CD4-positive, CD25-positive, alpha-beta regulatory T cell (primary cell): ENCODE results near the gene DHFR. TPM values are rescaled to one million over a fixed set of nuclear protein-coding genes. Genes with fewer than 3 reads are reported as not detected.
"Not testable (repeated sequence)": the region's sequence is repeated elsewhere in the genome, so short reads cannot be mapped to it uniquely, and the experiment has no call there.

Source experiments
- ATAC-seq, 2 donors: fragments of 150-1000 bp; cut with Tn5 transposase; one replicate each; pipeline ENCODE4 v1.10.0; 2021; ENCODE audit warnings: low read depth in 2 of 2, moderate number of reproducible peaks in 2 of 2, moderate library complexity in 1 of 2
- DNase-seq, 3 donors: peaks; one replicate each; pipeline versions ENCODE4 v3.0.0 to v3.0.0-alpha.2; 2012 to 2022; ENCODE audit warnings: mixed read lengths in 1 of 3
- H3K27ac ChIP-seq: one replicate; pipeline ENCODE4 v1.7.0; 2013; ENCODE audit warnings: mild to moderate bottlenecking, low read length; ENCODE audit not compliant: insufficient read depth, poor library complexity, severe bottlenecking
- H3K27me3 ChIP-seq: one replicate; pipeline ENCODE4 v1.7.0; 2013; ENCODE audit warnings: low read length; ENCODE audit not compliant: control insufficient read depth, insufficient read depth
- H3K36me3 ChIP-seq: one replicate; pipeline ENCODE4 v1.7.0; 2013; ENCODE audit warnings: mild to moderate bottlenecking, low read length, moderate library complexity; ENCODE audit not compliant: control insufficient read depth, insufficient read depth
- H3K4me1 ChIP-seq: 2 replicates; pipeline ENCODE4 v1.7.0; 2013; ENCODE audit warnings: mild to moderate bottlenecking, low read length; ENCODE audit not compliant: insufficient read depth, control insufficient read depth, poor library complexity, severe bottlenecking
- H3K4me3 ChIP-seq: one replicate; pipeline ENCODE4 v1.7.0; 2013; ENCODE audit warnings: low read depth, mild to moderate bottlenecking, low read length, moderate library complexity
- H3K9me3 ChIP-seq, 2 experiments: 1 replicate in 1 of 2; 2 replicates in 1 of 2; pipeline ENCODE4 v1.7.0; 2013; ENCODE audit warnings: low read length in 2 of 2, mild to moderate bottlenecking in 1 of 2, moderate library complexity in 1 of 2; ENCODE audit not compliant: control insufficient read depth in 2 of 2
- H3K27ac Mint-ChIP-seq, 3 donors: one replicate each; pipeline ENCODE4 v1.8.0; 2020 to 2022; ENCODE audit warnings: mild to moderate bottlenecking in 3 of 3, mixed read lengths in 3 of 3, moderate library complexity in 2 of 3
- H3K27me3 Mint-ChIP-seq: one replicate; pipeline ENCODE4 v1.8.0; 2022; ENCODE audit warnings: mild to moderate bottlenecking, mixed read lengths
- H3K36me3 Mint-ChIP-seq: one replicate; pipeline ENCODE4 v1.8.0; 2020; ENCODE audit warnings: mixed read lengths
- H3K4me1 Mint-ChIP-seq, 4 donors: one replicate each; pipeline ENCODE4 v1.8.0; 2020 to 2022; ENCODE audit warnings: mixed read lengths in 4 of 4, mild to moderate bottlenecking in 1 of 4
- H3K4me3 Mint-ChIP-seq, 4 donors: one replicate each; pipeline ENCODE4 v1.8.0; 2020 to 2022; ENCODE audit warnings: mild to moderate bottlenecking in 4 of 4, mixed read lengths in 4 of 4, moderate library complexity in 3 of 4
- H3K9me3 Mint-ChIP-seq, 7 donors: one replicate each; pipeline ENCODE4 v1.8.0; 2020 to 2022; ENCODE audit warnings: mixed read lengths in 7 of 7, mild to moderate bottlenecking in 3 of 7, moderate library complexity in 2 of 7
- polyA plus RNA-seq, 4 donors: library from polyadenylated mRNA; unstranded; fragments of 300-500 nt; fragmentation: Illumina TruSeq; gene quantifications; one replicate each; pipeline ENCODE4 v1.2.3, GENCODE V29; 2021
- total RNA-seq: library from RNA; stranded (reverse); gene quantifications from one replicate; pipeline ENCODE4 v1.2.3, GENCODE V29; 2022

Gene DHFR
- total and polyA plus RNA-seq, 5 donors from 2014 or later, result 2.1 to 7.7 (median 2.4) TPM

DNA sequence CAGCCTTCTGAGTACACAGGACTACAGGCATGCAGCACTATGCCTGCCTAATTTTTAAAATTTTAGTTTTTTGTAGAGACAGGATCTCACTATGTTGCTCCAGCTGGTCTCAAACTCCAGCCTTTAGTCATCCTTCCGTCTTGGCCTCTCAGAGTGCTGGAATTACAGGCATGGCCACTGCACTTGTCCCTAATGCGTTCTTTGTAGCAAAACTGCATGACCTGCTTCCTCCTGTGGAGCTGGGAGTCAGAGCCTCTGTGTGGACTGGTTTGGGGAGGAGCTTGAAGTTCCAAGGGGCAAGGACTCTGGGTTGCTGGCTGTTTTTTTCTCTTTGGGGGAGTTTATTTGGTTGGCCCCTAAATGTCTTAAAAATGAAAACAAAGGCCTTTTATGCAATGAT lies 62.0 kb downstream of the DHFR start:
- no peak for ATAC-seq
- H3K36me3 ChIP-seq, result no peaks in the 10 kb centered on the region
- Mint-ChIP-seq H3K36me3 (no peaks in the 10 kb centered on the region), H3K4me3 (no peak overlapping the region), H3K9me3 (no peaks in the 10 kb centered on the region), H3K27ac (no peak overlapping the region), H3K27me3 (peaks cover 4% of the 10 kb centered on the region), H3K4me1 (no peaks in the 10 kb centered on the region)
- no peak for DNase-seq
- H3K4me3 ChIP-seq, result no peak overlapping the region
- peaks cover 4% of the 10 kb centered on the region for H3K27me3 ChIP-seq
- H3K4me1 ChIP-seq, result no peaks in the 10 kb centered on the region
- H3K27ac ChIP-seq, result no peak overlapping the region
- no peaks in the 10 kb centered on the region for H3K9me3 ChIP-seq

DNA sequence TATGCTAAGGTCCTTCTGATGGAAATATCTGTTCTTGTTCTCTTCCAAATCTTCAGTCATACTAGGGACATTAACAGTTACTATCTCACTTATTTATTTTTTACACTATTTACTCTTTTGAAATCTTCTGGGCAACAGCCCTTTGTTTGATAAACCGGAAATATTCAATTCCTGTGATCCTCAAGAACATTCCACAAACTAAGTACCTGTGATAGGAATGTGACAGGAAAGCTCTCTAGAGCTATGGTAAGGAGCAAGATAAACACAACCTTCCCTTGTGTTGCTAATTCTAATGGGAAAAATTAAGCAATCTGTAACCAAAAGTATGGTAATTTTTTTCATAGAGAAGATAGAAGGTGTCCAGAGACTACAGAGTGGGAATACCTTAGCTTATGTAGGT lies 62.7 kb downstream of the DHFR start:
- no peaks in the 10 kb centered on the region for H3K9me3 Mint-ChIP-seq
- Histone ChIP-seq H3K36me3 (no peaks in the 10 kb centered on the region), H3K4me1 (no peaks in the 10 kb centered on the region), H3K9me3 (no peaks in the 10 kb centered on the region), H3K4me3 (no peak overlapping the region), H3K27ac (no peak overlapping the region), H3K27me3 (peaks cover 4% of the 10 kb centered on the region)
- H3K36me3 Mint-ChIP-seq, result no peaks in the 10 kb centered on the region
- H3K27me3 Mint-ChIP-seq, result peaks cover 4% of the 10 kb centered on the region
- no peak for ATAC-seq
- H3K27ac Mint-ChIP-seq, result no peak overlapping the region
- H3K4me3 Mint-ChIP-seq, result no peak overlapping the region
- no peaks in the 10 kb centered on the region for H3K4me1 Mint-ChIP-seq
- no peak for DNase-seq

DNA sequence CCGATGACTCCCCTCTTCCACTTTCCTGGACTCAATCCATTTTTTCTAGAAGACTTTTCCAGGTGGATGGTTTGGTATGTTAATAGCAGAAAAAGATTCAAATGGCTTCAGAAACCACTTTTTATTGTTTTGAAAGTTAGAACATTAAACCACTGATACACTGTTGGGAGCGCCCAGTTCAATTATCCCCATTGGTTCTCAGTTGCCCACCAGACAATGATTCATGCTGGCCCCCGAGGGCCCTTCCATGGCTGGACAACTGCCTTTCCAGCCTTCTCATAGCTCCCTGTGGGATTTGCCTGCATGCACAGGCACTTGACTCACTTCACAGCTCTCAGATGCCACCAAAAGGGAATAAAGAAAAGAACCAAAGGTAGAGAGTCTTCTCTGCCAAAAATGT lies 63.4 kb downstream of the DHFR start:
- no peaks in the 10 kb centered on the region for H3K9me3 Mint-ChIP-seq
- H3K4me1 ChIP-seq, result no peaks in the 10 kb centered on the region
- H3K4me3 ChIP-seq, result no peak overlapping the region
- H3K36me3 ChIP-seq, result no peaks in the 10 kb centered on the region
- H3K27ac ChIP-seq, result no peak overlapping the region
- no peak for ATAC-seq
- no peak overlapping the region for H3K27ac Mint-ChIP-seq
- no peaks in the 10 kb centered on the region for H3K9me3 ChIP-seq
- peaks cover 4% of the 10 kb centered on the region for H3K27me3 ChIP-seq
- peaks cover 4% of the 10 kb centered on the region for H3K27me3 Mint-ChIP-seq
- H3K36me3 Mint-ChIP-seq, result no peaks in the 10 kb centered on the region
- no peak for DNase-seq
- no peaks in the 10 kb centered on the region for H3K4me1 Mint-ChIP-seq
- no peak overlapping the region for H3K4me3 Mint-ChIP-seq

DNA sequence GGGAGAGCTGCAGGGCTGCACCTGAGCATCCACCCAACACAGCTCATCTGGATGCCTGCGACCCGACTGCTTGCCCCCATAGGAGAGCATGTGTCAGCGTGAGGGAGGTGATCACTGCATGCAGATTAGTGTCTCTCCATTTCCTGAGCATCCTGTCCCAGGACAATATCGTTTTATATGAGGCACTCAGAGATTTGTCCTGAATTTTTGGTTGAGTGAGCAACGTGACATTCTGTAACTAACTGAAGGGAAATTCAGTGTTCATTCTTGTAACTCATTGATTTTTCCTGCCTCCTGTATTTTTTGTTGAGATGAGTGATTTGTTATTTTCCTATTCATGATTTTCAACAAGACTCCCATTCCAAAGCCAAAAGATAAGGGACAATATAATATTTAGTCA lies 64.0 kb downstream of the DHFR start:
- Histone ChIP-seq H3K36me3 (no peaks in the 10 kb centered on the region), H3K27ac (no peak overlapping the region), H3K4me3 (no peak overlapping the region), H3K4me1 (no peaks in the 10 kb centered on the region), H3K9me3 (no peaks in the 10 kb centered on the region), H3K27me3 (peaks cover 4% of the 10 kb centered on the region)
- no peak overlapping the region for H3K4me3 Mint-ChIP-seq
- no peaks in the 10 kb centered on the region for H3K9me3 Mint-ChIP-seq
- no peak overlapping the region for H3K27ac Mint-ChIP-seq
- ATAC-seq, result no peak
- no peaks in the 10 kb centered on the region for H3K36me3 Mint-ChIP-seq
- no peak for DNase-seq
- peaks cover 4% of the 10 kb centered on the region for H3K27me3 Mint-ChIP-seq
- no peaks in the 10 kb centered on the region for H3K4me1 Mint-ChIP-seq

DNA sequence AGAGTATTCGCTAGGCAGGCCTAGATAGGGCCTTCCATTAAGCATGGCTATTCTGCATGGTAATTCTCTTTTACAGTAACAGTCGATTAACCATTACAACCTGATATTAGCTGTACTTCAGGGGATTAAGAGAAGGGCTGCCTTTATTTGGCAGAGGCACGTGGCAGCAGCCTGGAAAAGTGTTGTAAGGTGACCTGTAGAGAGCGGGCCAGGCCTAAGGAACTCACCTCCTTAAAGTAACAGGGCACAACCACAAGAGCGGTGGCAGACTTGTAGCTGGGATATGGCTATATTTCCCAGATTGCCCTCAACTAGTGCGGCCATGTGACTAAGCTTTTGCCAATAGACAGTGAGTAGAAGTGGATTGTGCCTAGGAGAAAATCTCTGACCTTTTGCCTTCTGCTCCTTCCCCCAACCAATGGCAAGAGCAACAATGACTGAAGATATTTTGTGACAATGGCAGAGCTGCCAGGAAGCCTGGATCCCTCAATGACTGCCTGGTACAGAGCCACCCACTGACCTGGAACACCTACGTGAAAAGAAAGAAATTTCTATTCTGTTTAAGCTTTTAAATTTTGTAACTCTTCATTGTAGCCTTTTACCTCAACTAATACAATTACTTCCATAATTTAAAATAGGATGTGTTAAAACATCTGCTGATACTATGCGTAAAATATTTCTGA lies 65.8 kb downstream of the DHFR start:
- no peaks in the 10 kb centered on the region for H3K36me3 ChIP-seq
- Mint-ChIP-seq H3K27me3 (peaks cover 4% of the 10 kb centered on the region), H3K4me1 (no peaks in the 10 kb centered on the region), H3K9me3 (peaks cover 0 to 3% (median 0%) of the 10 kb centered on the region in 7 donors), H3K27ac (no peak overlapping the region), H3K4me3 (no peak overlapping the region), H3K36me3 (no peaks in the 10 kb centered on the region)
- H3K4me3 ChIP-seq, result no peak overlapping the region
- ATAC-seq, result no peak
- no peak for DNase-seq
- H3K27me3 ChIP-seq, result peaks cover 4% of the 10 kb centered on the region
- H3K4me1 ChIP-seq, result no peaks in the 10 kb centered on the region
- H3K27ac ChIP-seq, result no peak overlapping the region
- H3K9me3 ChIP-seq, result no peaks in the 10 kb centered on the region

DNA sequence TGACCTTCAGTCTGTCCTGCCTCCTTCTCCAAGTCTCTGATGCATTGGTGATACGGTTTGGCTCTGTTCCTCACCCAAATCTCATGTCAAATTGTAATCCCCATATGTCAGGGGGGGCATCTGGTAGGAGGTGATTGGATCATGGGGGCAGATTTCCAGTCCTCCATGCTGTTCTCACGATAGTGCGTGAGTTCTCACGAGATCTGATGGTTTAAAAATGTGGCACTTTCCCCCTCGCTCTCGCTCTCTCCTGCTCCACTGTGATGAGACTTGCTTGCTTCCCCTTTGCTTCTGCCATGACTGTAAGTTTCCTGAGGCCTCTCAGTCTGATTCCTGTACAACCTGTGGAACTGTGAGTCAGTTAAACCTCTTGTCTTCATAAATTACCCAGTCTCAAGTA lies 70.0 kb downstream of the DHFR start:
- H3K36me3 Mint-ChIP-seq, result peaks cover 4% of the 10 kb centered on the region
- H3K27ac Mint-ChIP-seq, result no peak overlapping the region
- DNase-seq (no peak), ATAC-seq (no peak)
- no peaks in the 10 kb centered on the region for H3K4me1 ChIP-seq
- no peak overlapping the region for H3K27ac ChIP-seq
- H3K27me3 Mint-ChIP-seq, result peaks cover 4% of the 10 kb centered on the region
- H3K9me3 Mint-ChIP-seq, result peaks cover 0 to 3% (median 0%) of the 10 kb centered on the region in 7 donors
- H3K36me3 ChIP-seq, result no peaks in the 10 kb centered on the region
- no peaks in the 10 kb centered on the region for H3K4me1 Mint-ChIP-seq
- no peak overlapping the region for H3K4me3 Mint-ChIP-seq
- no peaks in the 10 kb centered on the region for H3K27me3 ChIP-seq
- H3K4me3 ChIP-seq, result no peak overlapping the region
- H3K9me3 ChIP-seq, result no peaks in the 10 kb centered on the region

DNA sequence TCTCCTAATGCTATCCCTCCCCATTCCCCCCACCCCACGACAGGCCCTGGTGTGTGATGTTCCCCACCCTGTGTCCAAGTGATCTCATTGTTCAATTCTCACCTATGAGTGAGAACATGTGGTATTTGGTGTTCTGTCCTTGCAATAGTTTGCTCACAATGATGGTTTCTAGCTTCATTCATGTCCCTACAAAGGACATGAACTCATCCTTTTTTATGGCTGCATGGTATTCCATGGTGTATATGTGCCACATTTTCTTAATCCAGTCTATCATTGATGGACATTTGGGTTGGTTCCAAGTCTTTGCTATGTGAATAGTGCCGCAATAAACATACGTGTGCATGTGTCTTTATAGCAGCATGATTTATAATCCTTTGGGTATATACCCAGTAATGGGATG lies 74.5 kb downstream of the DHFR start:
- not testable (repeated sequence) for H3K4me1 ChIP-seq, ATAC-seq, H3K4me3 ChIP-seq, H3K36me3 ChIP-seq, H3K36me3 Mint-ChIP-seq, H3K27me3 ChIP-seq, DNase-seq, H3K9me3 ChIP-seq, H3K9me3 Mint-ChIP-seq, H3K4me3 Mint-ChIP-seq, H3K4me1 Mint-ChIP-seq, H3K27ac Mint-ChIP-seq, H3K27ac ChIP-seq
- peaks cover 21% of the 10 kb centered on the region for H3K27me3 Mint-ChIP-seq

DNA sequence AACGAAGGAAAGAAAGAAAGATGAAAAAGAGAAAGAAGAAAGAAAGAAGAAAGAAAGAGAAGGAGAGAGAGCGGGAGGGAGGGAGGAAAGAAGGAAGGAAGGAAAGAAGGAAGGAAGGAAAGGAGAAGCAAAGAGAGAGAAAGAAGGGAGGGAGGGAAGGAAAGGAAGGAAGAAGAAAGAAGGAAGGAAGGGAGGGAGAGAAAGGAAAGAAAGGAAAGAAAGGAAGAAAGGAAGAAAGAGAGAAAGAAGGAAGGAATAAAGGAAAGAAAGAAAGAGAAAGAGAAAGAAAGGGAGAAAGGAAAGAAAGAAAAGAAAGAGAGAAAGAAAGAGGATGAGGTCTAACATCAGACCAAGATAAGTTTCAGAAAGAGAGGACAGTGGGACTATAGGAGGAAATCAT lies 75.7 kb downstream of the DHFR start:
- H3K36me3 Mint-ChIP-seq, result peaks cover 4% of the 10 kb centered on the region
- Histone ChIP-seq H3K4me3 (no peak overlapping the region), H3K9me3 (no peaks in the 10 kb centered on the region), H3K27me3 (peaks cover 4% of the 10 kb centered on the region), H3K36me3 (no peaks in the 10 kb centered on the region), H3K4me1 (no peaks in the 10 kb centered on the region), H3K27ac (no peak overlapping the region)
- no peak overlapping the region for H3K4me3 Mint-ChIP-seq
- H3K27me3 Mint-ChIP-seq, result peaks cover 27% of the 10 kb centered on the region
- ATAC-seq (no peak), DNase-seq (no peak)
- H3K27ac Mint-ChIP-seq, result no peak overlapping the region
- no peaks in the 10 kb centered on the region for H3K4me1 Mint-ChIP-seq
- H3K9me3 Mint-ChIP-seq, result peaks cover 0 to 2% (median 0%) of the 10 kb centered on the region in 7 donors
